Measurements from ENCODE around the gene SPATA45. TPM values are rescaled to one million over a fixed set of nuclear protein-coding genes. Genes with fewer than 3 reads are reported as not detected.

Gene SPATA45
- polyA plus RNA-seq, 1 experiment: not detected

GRCh38 chr1:212797681-212798080, 49.8 kb downstream of the SPATA45 start:
- no peaks in the 10 kb centered on the region; the same call in 1 of the 2 replicates for H3K36me3 ChIP-seq (ENCODE audit: control insufficient read depth, insufficient read depth, low read length)
- DNase-seq (ENCODE audit: low read depth): no peak
- no peak overlapping the region for H3K4me3 ChIP-seq (ENCODE audit: low read depth, low read length)
- POLR2A ChIA-PET: interaction anchor here (0.6 kb wide), 1 partner anchor 189 kb away, joined by 3 read pairs; the partner anchor contains the start of gene ATF3
- CTCF ChIA-PET: no interaction called here
- no peaks in the 10 kb centered on the region for H3K27me3 ChIP-seq (ENCODE audit: control insufficient read depth, insufficient read depth, low read length)
- TF ChIP-seq CTCF (IDR thresholded peaks at IDR 0.05; ENCODE audit: insufficient read depth, low read depth, low read length): no peak

GRCh38 chr1:212794561-212795014, 52.9 kb downstream of the SPATA45 start:
- no peak for DNase-seq (ENCODE audit: low read depth)
- Histone ChIP-seq H3K36me3 (ENCODE audit: control insufficient read depth, insufficient read depth, low read length) (no peaks in the 10 kb centered on the region), H3K4me3 (ENCODE audit: low read depth, low read length) (no peak overlapping the region), H3K27me3 (ENCODE audit: control insufficient read depth, insufficient read depth, low read length) (no peaks in the 10 kb centered on the region)
- TF ChIP-seq CTCF (IDR thresholded peaks at IDR 0.05; ENCODE audit: insufficient read depth, low read depth, low read length): no peak
- CTCF ChIA-PET: interaction anchor here (0.5 to 2.2 kb wide), 2 partner anchors 71 to 200 kb away, joined by 3 to 5 read pairs; no protein-coding TSS in a partner anchor
- POLR2A ChIA-PET: no interaction called here

- H3K27me3 ChIP-seq (ENCODE audit: control insufficient read depth, insufficient read depth, low read length): no peaks in the 10 kb centered on the region
- no peaks in the 10 kb centered on the region for H3K36me3 ChIP-seq (ENCODE audit: control insufficient read depth, insufficient read depth, low read length)
- DNase-seq (ENCODE audit: low read depth): no peak
- ChIA-PET POLR2A (no interaction called here), CTCF (interaction anchor here (1.3 to 1.9 kb wide), 6 partner anchors 9 to 203 kb away, joined by 3 to 8 read pairs (median 6); no protein-coding TSS in a partner anchor)
- no peak for TF ChIP-seq CTCF (IDR thresholded peaks at IDR 0.05; ENCODE audit: insufficient read depth, low read depth, low read length)
- peak overlapping the region; percentile 98 for H3K4me3 ChIP-seq (ENCODE audit: low read depth, low read length)
These were observed 55.0 kb downstream of the SPATA45 start for GRCh38 chr1:212792396-212792908.

- CTCF ChIA-PET: interaction anchor here (0.7 to 4.1 kb wide), 7 partner anchors 9 to 203 kb away, joined by 3 to 14 read pairs (median 6); no protein-coding TSS in a partner anchor
- H3K4me3 ChIP-seq (ENCODE audit: low read depth, low read length): peak within 1 kb of the TSS; percentile 98
- H3K27me3 ChIP-seq (ENCODE audit: control insufficient read depth, insufficient read depth, low read length): no peaks in the 10 kb centered on the region
- no peak for TF ChIP-seq CTCF (IDR thresholded peaks at IDR 0.05; ENCODE audit: insufficient read depth, low read depth, low read length)
- DNase-seq (ENCODE audit: low read depth): peak; percentile 48
- no peaks in the 10 kb centered on the region for H3K36me3 ChIP-seq (ENCODE audit: control insufficient read depth, insufficient read depth, low read length)
- POLR2A ChIA-PET: no interaction called here
These were observed 55.6 kb downstream of the SPATA45 start, which contains the start of the genes NSL1 and TATDN3 for GRCh38 chr1:212791676-212792395. Gene NSL1 (minus strand): TSS chr1:212791777. CDS start chr1:212791763, 14 bp downstream. Gene TATDN3 (plus strand): TSS chr1:212791894. CDS start chr1:212791922, 28 bp downstream.

GRCh38 chr1:212791261-212791675, 56.2 kb downstream of the SPATA45 start:
- H3K36me3 ChIP-seq (ENCODE audit: control insufficient read depth, insufficient read depth, low read length): no peaks in the 10 kb centered on the region
- no peaks in the 10 kb centered on the region for H3K27me3 ChIP-seq (ENCODE audit: control insufficient read depth, insufficient read depth, low read length)
- POLR2A ChIA-PET: interaction anchor here (0.5 kb wide), 1 partner anchor 67 kb away, joined by 4 read pairs; the partner anchor contains the start of gene FLVCR1
- CTCF ChIA-PET: interaction anchor here (0.6 to 4.1 kb wide), 7 partner anchors 8 to 204 kb away, joined by 3 to 14 read pairs (median 6); no protein-coding TSS in a partner anchor
- no peak for DNase-seq (ENCODE audit: low read depth)
- TF ChIP-seq CTCF (IDR thresholded peaks at IDR 0.05; ENCODE audit: insufficient read depth, low read depth, low read length): no peak
- H3K4me3 ChIP-seq (ENCODE audit: low read depth, low read length): peak overlapping the region; percentile 98

Measured in BJ (cell line).